ENCODE measurements around the gene XXYLT1. TPM values are rescaled to one million over a fixed set of nuclear protein-coding genes. Genes with fewer than 3 reads are reported as not detected.
A peak's percentile ranks its signal among the peaks of the same experiment; 100 is the strongest.

XXYLT1 gene
- total and polyA plus RNA-seq, 9 donors, result 17.2 to 30.7 (median 23.9) TPM

GRCh38 chr3:195122261-195122660 is 148.7 kb downstream of the XXYLT1 start:
- Histone ChIP-seq H3K4me1 (ENCODE audit: control insufficient read depth, insufficient read depth, low read length) (peaks cover 39% of the 10 kb centered on the region), H3K27me3 (ENCODE audit: control insufficient read depth, insufficient read depth, low read length) (no peaks in the 10 kb centered on the region)
- WGBS (ENCODE audit: insufficient coverage), result no CpG with 5 or more reads among the region's 4 CpGs

GRCh38 chr3:195120267-195120601 is 150.7 kb downstream of the XXYLT1 start:
- H3K4me3 ChIP-seq (ENCODE audit: low read length), result no peak overlapping the region
- 89% methylated on average over 1 of the region's 2 CpGs for WGBS (ENCODE audit: insufficient coverage)
- H3K27me3 ChIP-seq (ENCODE audit: control insufficient read depth, insufficient read depth, low read length), result no peaks in the 10 kb centered on the region
- no peak overlapping the region for H3K27ac ChIP-seq (ENCODE audit: low read length)
- H3K4me1 ChIP-seq (ENCODE audit: control insufficient read depth, insufficient read depth, low read length), result peaks cover 44% of the 10 kb centered on the region
- H3K36me3 ChIP-seq (ENCODE audit: control insufficient read depth, insufficient read depth, low read length), result no peaks in the 10 kb centered on the region
- no peak for DNase-seq
- no peaks in the 10 kb centered on the region for H3K9me3 ChIP-seq (replicated peaks; ENCODE audit: control insufficient read depth, low read depth, low read length)

More at GRCh38 chr3:195122261-195122660, 148.7 kb downstream of the XXYLT1 start:
- DNase-seq, result no peak
- no peak overlapping the region for H3K27ac ChIP-seq (ENCODE audit: low read length)
- H3K4me3 ChIP-seq (ENCODE audit: low read length), result no peak overlapping the region
- H3K36me3 ChIP-seq (ENCODE audit: control insufficient read depth, insufficient read depth, low read length), result no peaks in the 10 kb centered on the region
- no peaks in the 10 kb centered on the region for H3K9me3 ChIP-seq (replicated peaks; ENCODE audit: control insufficient read depth, low read depth, low read length)

GRCh38 chr3:195119461-195120266 is 151.3 kb downstream of the XXYLT1 start:
- Histone ChIP-seq H3K4me1 (ENCODE audit: control insufficient read depth, insufficient read depth, low read length) (peaks cover 38% of the 10 kb centered on the region), H3K27ac (ENCODE audit: low read length) (peak overlapping the region; percentile 21), H3K27me3 (ENCODE audit: control insufficient read depth, insufficient read depth, low read length) (no peaks in the 10 kb centered on the region), H3K4me3 (ENCODE audit: low read length) (no peak overlapping the region), H3K36me3 (ENCODE audit: control insufficient read depth, insufficient read depth, low read length) (no peaks in the 10 kb centered on the region), H3K9me3 (replicated peaks; ENCODE audit: control insufficient read depth, low read depth, low read length) (no peaks in the 10 kb centered on the region)
- peak; percentile 31 for DNase-seq
- 37% methylated on average over 15 of the region's 16 CpGs for WGBS (ENCODE audit: insufficient coverage)

GRCh38 chr3:195118671-195119070 is 152.3 kb downstream of the XXYLT1 start:
- Histone ChIP-seq H3K9me3 (replicated peaks; ENCODE audit: control insufficient read depth, low read depth, low read length) (no peaks in the 10 kb centered on the region), H3K27me3 (ENCODE audit: control insufficient read depth, insufficient read depth, low read length) (no peaks in the 10 kb centered on the region), H3K4me3 (ENCODE audit: low read length) (no peak overlapping the region), H3K27ac (ENCODE audit: low read length) (no peak overlapping the region), H3K4me1 (ENCODE audit: control insufficient read depth, insufficient read depth, low read length) (peaks cover 31% of the 10 kb centered on the region), H3K36me3 (ENCODE audit: control insufficient read depth, insufficient read depth, low read length) (no peaks in the 10 kb centered on the region)
- no peak for DNase-seq
- 90% methylated on average over 11 of the region's 13 CpGs for WGBS (ENCODE audit: insufficient coverage)

GRCh38 chr3:195117978-195118581 is 152.9 kb downstream of the XXYLT1 start:
- DNase-seq, result no peak
- H3K9me3 ChIP-seq (replicated peaks; ENCODE audit: control insufficient read depth, low read depth, low read length), result no peaks in the 10 kb centered on the region
- H3K27ac ChIP-seq (ENCODE audit: low read length), result peak overlapping the region; percentile 31
- WGBS (ENCODE audit: insufficient coverage), result 68% methylated on average over 8 of the region's 10 CpGs
- no peak overlapping the region for H3K4me3 ChIP-seq (ENCODE audit: low read length)
- peaks cover 25% of the 10 kb centered on the region for H3K4me1 ChIP-seq (ENCODE audit: control insufficient read depth, insufficient read depth, low read length)
- no peaks in the 10 kb centered on the region for H3K27me3 ChIP-seq (ENCODE audit: control insufficient read depth, insufficient read depth, low read length)
- no peaks in the 10 kb centered on the region for H3K36me3 ChIP-seq (ENCODE audit: control insufficient read depth, insufficient read depth, low read length)

- Histone ChIP-seq H3K9me3 (replicated peaks; ENCODE audit: control insufficient read depth, low read depth, low read length) (no peaks in the 10 kb centered on the region), H3K27ac (ENCODE audit: low read length) (no peak overlapping the region), H3K4me1 (ENCODE audit: control insufficient read depth, insufficient read depth, low read length) (peaks cover 22% of the 10 kb centered on the region), H3K4me3 (ENCODE audit: low read length) (no peak overlapping the region), H3K27me3 (ENCODE audit: control insufficient read depth, insufficient read depth, low read length) (no peaks in the 10 kb centered on the region), H3K36me3 (ENCODE audit: control insufficient read depth, insufficient read depth, low read length) (no peaks in the 10 kb centered on the region)
- WGBS (ENCODE audit: insufficient coverage), result no CpG with 5 or more reads among the region's 5 CpGs
- DNase-seq, result peak; percentile 42
These were observed 154.4 kb downstream of the XXYLT1 start for GRCh38 chr3:195116407-195117185.

- Histone ChIP-seq H3K4me3 (ENCODE audit: low read length) (no peak overlapping the region), H3K27me3 (ENCODE audit: control insufficient read depth, insufficient read depth, low read length) (no peaks in the 10 kb centered on the region), H3K27ac (ENCODE audit: low read length) (no peak overlapping the region), H3K36me3 (ENCODE audit: control insufficient read depth, insufficient read depth, low read length) (no peaks in the 10 kb centered on the region), H3K9me3 (replicated peaks; ENCODE audit: control insufficient read depth, low read depth, low read length) (no peaks in the 10 kb centered on the region), H3K4me1 (ENCODE audit: control insufficient read depth, insufficient read depth, low read length) (peaks cover 28% of the 10 kb centered on the region)
- WGBS (ENCODE audit: insufficient coverage), result 80% methylated on average over 18 of the region's 24 CpGs
- no peak for DNase-seq
These were observed 155.2 kb downstream of the XXYLT1 start for GRCh38 chr3:195115600-195116406.

GRCh38 chr3:195114786-195115599 is 156.0 kb downstream of the XXYLT1 start:
- H3K36me3 ChIP-seq (ENCODE audit: control insufficient read depth, insufficient read depth, low read length), result no peaks in the 10 kb centered on the region
- 89% methylated on average over 26 of the region's 31 CpGs for WGBS (ENCODE audit: insufficient coverage)
- no peaks in the 10 kb centered on the region for H3K9me3 ChIP-seq (replicated peaks; ENCODE audit: control insufficient read depth, low read depth, low read length)
- no peaks in the 10 kb centered on the region for H3K27me3 ChIP-seq (ENCODE audit: control insufficient read depth, insufficient read depth, low read length)
- no peak for DNase-seq
- no peak overlapping the region for H3K4me3 ChIP-seq (ENCODE audit: low read length)
- no peak overlapping the region for H3K27ac ChIP-seq (ENCODE audit: low read length)
- peaks cover 27% of the 10 kb centered on the region for H3K4me1 ChIP-seq (ENCODE audit: control insufficient read depth, insufficient read depth, low read length)

Data from muscle of leg (tissue), 11 donors.